HG03571 (cell line): ENCODE measurements around the gene RPA3.

Experiments used
- ATAC-seq: cut with Tn5 transposase; IDR thresholded peaks from one replicate; pipeline ENCODE4 v1.9.1; 2021; ENCODE audit not compliant: unreplicated experiment

The RPA3 gene

GRCh38 chr7:7718492-7718891 lies at the start of gene RPA3:
Gene RPA3 (minus strand): TSS chr7:7718607. CDS start chr7:7640418, 78,189 bp downstream.
- no peak for ATAC-seq

- no peak for ATAC-seq
Measured at GRCh38 chr7:7766671-7767070, 48.3 kb upstream of the RPA3 start.

GRCh38 chr7:7765422-7765821 lies 47.0 kb upstream of the RPA3 start:
- ATAC-seq = peak; percentile 75

DNA sequence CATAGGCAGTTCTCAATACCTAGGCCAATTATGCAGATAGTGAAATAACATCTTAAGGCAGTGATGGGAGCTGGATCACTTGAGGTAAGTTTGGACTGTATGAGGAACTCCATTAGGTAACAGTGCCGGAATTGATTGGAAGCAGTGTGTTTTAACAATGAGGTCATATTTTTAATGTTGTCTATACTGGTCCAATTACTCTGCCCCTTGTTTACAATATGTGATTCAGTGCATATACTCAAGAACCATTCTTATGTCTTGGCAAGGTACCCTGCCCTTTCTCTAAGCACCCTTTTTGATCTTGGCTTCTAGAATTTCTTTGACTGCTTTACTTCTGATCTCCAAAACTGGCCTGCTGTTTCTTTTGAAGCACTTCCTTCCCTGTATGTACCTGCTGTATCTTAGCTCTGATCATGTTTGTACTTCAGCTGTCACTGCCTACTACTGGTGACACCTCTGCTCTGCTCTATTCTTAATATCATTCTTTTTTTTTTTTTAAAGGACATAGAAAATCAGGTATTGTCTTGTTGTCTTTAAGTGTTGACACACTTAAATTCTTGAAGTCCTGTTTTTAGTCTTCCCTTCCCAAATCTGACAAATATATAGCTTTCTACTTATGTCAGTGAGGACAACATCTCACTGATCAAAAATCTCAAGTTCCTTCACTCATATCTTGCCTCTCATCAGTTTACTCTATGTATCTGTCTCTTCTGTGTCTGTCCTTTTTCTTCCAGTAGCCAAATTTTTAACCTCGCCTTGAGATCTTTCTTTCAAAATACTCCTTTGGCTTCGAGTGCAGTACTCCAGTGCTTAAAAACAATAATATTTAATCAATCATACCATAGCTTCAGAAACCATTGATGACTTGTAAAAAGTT lies 46.4 kb upstream of the RPA3 start:
- no peak for ATAC-seq

DNA sequence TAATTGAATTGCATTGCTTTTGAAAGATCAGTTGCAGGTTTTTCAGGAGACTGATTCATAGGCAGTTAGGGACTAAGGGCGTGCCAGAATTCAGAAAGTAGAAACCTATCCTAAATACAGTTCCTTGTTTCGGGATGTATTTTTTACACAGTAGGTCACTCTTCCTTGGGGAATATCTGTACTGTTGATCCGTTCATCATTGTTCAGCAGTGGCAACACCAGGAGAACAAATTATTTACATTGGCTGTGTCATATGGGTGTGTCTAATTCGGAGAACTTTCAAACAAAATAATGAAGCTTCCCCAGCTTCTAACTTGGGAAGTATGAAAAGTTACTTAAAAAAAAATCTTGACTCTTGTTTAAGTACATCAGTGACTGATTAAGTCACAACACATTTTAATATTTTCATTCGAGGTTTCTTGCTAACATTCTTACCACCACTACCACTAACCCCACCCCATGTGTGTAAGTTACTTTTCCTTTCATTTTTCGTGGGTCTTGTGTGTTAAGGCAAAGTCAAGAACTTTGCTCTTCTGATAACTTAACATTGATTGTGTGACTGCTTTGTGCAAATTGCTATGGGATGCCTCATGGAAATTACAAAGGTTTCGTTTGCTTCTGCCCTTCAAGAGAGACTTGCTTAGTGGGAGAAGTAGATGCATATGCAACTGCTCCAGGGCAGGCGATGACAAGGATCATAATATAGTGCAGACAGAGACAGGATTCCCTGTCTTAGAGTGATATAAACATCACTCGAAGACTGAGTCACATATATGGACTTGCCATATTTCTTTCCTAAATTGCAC lies 43.8 kb upstream of the RPA3 start:
- peak; percentile 68 for ATAC-seq

DNA sequence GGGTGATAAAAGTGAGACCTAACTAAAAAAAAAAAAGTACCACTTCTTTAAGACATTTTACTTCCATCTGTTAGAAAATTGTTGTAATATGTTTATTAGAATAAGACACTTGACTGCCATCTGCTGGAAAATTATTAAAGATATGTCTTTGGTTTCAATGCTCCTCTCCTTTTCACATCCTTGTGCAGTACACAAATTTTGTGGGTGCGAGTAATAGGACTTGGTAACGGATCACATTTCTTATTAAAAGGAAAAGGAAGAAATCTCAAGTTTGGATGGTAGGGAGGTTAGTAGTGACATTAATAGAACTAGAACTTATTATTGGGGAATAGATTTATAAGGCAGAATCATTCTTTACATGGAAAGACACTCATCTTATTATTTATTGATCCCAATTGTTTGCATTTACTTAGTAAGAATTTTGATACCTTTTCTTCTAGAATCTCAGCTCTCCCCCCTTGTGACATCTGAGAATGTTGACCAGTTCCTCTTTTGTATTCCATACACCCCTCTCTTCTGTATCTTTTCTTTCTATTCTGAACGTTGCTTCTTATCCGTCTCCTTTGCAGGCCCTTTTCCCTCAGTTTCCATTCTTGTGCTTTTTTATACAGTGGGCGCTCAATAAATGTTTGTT lies 43.0 kb upstream of the RPA3 start:
- no peak for ATAC-seq

DNA sequence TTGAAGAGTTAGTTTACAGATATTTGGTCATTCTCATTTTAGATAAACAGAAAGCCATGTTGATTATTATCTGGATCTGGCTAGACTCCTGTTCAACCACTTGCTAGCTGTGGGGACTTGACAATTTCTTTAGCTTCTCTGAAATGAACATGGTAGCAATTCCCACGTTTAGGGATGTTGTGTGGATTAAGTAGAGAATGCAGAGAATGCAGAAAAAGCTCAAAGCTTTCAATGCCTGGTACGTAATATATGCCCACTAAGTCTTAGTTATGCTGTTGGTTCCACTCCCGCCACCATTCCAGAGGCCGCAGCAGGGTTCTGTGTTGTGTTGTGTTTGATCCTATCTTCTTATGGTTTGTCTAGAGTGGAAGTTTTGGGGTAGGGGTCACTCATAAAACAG lies 39.2 kb upstream of the RPA3 start:
- ATAC-seq = no peak

- no peak for ATAC-seq
Measured at GRCh38 chr7:7756577-7756976, 38.2 kb upstream of the RPA3 start.

- no peak for ATAC-seq
Measured at GRCh38 chr7:7751243-7752092, 33.1 kb upstream of the RPA3 start.

- no peak for ATAC-seq
Measured at GRCh38 chr7:7750571-7751242, 32.3 kb upstream of the RPA3 start.

DNA sequence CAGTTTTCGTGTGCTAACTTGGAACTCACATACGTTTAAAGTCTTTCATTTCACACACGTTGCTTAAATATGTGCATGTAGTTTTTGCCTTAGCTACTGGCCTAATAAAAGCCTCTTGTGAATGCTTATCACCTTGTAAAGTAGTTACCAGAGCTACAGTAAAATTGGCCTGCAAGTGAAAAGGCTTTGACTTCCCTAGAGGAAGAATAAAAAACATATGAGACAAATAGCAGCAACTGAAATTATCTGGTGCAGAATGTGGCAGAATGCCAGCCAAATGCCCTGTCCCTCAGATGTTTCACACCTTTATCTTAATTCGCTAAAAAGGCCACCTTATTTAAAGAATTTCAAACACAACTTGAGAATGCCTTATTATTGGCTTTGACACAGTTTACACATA lies 28.1 kb upstream of the RPA3 start:
- no peak for ATAC-seq

DNA sequence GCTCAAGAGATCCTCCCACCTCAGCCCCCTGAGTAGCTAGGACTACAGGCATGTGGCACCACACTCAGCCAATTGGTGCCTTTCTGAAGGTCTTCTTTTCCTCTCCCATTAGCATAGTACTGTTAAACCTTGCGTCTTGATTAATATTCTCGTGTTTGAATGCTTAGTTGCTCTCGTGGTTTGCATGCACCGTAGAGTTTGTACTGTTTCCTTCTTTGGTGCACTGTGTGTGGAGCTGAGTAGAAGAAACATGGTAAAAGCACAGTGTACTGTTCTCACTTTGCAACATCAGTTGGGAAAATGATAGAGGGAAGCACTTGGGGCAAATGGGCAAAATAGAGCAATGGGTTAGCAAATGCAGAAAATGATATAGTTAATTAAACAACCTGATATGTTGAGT lies 27.6 kb upstream of the RPA3 start:
- ATAC-seq = no peak

GRCh38 chr7:7745258-7745657 lies 26.9 kb upstream of the RPA3 start:
- no peak for ATAC-seq

GRCh38 chr7:7742223-7742622 lies 23.8 kb upstream of the RPA3 start:
- no peak for ATAC-seq

- no peak for ATAC-seq
Measured at GRCh38 chr7:7740037-7740355, 21.6 kb upstream of the RPA3 start.

DNA sequence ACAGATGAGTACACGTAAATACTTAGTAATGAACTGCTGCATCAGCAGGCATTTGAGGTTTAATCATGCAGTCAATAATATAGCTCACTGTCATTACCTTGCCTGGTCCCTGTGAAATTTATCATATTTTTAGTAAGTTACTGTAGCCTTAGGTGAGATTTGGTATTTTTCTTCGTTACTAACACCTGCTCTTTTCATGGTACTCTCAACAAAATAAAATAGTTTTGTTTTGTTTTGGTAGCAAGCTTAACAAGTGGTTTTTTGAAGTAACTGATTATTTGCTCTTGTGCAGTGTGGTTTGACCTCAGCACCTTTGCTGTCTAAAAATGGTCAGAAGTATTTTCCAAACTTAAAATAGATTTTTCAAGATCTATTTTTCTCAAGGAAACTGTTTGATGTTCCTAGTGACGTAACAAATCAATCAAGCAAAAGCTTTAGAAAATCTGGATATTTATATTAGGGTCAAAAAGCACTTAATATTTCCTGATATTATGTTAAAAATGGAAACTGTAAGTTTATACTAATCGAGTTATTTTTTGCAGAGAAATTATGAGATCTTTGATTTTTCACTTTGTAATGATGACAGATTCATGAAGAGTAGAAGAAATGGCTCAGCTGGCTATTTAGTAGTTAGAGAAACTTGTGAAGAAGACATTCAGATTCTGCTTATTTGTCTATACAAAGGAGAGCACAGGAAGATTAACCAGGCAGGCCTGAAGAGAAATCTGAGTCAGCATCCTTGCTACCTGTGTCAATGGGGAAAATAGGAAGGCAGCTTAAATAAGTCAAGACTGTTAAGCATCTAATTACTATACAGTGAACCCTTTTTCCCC lies 21.0 kb upstream of the RPA3 start:
- ATAC-seq = no peak

GRCh38 chr7:7738622-7739021 lies 20.2 kb upstream of the RPA3 start:
- ATAC-seq = no peak

GRCh38 chr7:7738177-7738576 lies 19.8 kb upstream of the RPA3 start:
- no peak for ATAC-seq

DNA sequence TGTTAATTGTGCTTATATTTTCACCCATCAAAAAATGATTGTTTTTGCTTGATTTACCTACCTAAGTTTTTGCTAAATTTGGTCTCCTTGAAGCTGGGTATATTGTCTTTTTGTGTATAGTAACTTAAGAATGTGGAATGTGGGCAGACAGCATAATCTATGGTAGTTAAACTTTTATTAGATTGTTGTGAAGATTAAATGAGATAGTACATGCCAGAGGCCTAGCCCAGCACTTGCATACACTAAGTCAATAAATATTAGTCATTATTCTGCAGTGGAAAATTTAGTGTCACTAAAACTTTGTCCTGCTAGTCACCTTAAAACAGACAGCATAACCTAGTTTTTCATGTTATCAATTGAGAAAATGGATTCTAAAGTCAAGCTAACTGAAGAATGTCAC lies 19.3 kb upstream of the RPA3 start:
- ATAC-seq = no peak

- ATAC-seq = no peak
Measured at GRCh38 chr7:7736671-7737070, 18.3 kb upstream of the RPA3 start.
